Measurements from ENCODE around the gene VPS26A.

DNA sequence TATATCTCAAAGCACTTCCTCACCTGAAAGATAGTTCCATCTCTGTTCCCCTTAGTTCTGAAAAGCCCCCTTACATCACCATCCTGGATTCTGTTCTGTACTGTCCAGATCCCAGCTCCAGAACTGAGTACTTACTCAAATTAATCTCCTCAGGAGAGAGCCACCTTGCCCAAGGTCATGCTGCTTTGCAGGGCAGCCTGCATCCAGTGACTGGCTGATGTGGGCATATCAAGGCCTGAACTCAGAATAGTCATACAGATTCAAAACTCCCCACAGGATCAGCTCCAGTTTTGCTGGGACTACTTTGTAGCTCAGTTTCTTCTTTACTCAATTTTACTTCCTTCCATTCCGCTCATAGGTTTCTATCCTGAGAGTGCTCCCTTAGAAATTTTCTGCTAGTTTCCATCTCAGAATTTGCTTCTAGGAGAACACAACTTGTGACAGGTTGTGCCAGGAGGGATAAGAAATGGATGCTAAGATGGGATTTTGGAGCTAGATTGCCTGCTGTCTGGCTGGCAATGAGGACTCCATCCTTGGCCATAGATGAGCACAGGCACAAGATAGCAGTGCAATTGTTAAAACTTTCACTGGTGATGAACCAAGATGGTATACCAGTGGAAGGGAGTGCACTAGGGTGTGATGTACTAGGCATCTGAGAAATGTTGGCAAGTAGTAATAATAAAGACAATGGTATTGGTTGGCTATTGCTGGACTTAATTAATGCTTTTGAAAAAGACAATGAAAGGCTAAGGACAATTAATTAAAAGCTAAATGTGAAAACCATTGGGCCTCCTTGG is 18.8 kb upstream of the VPS26A start:
- TF ChIP-seq, protein P1, sequence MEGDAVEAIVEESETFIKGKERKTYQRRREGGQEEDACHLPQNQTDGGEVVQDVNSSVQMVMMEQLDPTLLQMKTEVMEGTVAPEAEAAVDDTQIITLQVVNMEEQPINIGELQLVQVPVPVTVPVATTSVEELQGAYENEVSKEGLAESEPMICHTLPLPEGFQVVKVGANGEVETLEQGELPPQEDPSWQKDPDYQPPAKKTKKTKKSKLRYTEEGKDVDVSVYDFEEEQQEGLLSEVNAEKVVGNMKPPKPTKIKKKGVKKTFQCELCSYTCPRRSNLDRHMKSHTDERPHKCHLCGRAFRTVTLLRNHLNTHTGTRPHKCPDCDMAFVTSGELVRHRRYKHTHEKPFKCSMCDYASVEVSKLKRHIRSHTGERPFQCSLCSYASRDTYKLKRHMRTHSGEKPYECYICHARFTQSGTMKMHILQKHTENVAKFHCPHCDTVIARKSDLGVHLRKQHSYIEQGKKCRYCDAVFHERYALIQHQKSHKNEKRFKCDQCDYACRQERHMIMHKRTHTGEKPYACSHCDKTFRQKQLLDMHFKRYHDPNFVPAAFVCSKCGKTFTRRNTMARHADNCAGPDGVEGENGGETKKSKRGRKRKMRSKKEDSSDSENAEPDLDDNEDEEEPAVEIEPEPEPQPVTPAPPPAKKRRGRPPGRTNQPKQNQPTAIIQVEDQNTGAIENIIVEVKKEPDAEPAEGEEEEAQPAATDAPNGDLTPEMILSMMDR (IDR thresholded peaks at IDR 0.05), result no peak
- TF ChIP-seq POLR2A (IDR thresholded peaks at IDR 0.05; ENCODE audit: low read depth) (no peak), POLR2AphosphoS5 (IDR thresholded peaks at IDR 0.05) (no peak), EP300 (IDR thresholded peaks at IDR 0.05) (no peak)

Measured in esophagus muscularis mucosa (tissue), 4 donors.